Kidney (tissue), 14 donors: ENCODE data around the gene TRAPPC13. TPM values are rescaled to one million over a fixed set of nuclear protein-coding genes. Genes with fewer than 3 reads are reported as not detected.

Source experiments
- DNase-seq, 5 donors: peaks; one replicate each; pipeline ENCODE4 v3.0.0-alpha.2; 2013 to 2020
- FAIRE-seq: peaks from 2 replicates; lab custom pipeline; 2012; peaks lifted over from hg19 to GRCh38; lab: Jason Lieb, UNC
- H3K27ac ChIP-seq, 2 donors: one replicate each; pipeline ENCODE4 v1.7.0; 2013; ENCODE audit warnings: low read depth in 2 of 2, low read length in 2 of 2, inconsistent platforms in 1 of 2
- H3K27me3 ChIP-seq: one replicate; pipeline ENCODE4 v1.7.1; 2013; ENCODE audit warnings: low read length, inconsistent platforms; ENCODE audit not compliant: control insufficient read depth, insufficient read depth
- H3K36me3 ChIP-seq, 3 donors: one replicate each; pipeline versions ENCODE4 v1.7.0 to v1.7.1; 2013; ENCODE audit warnings: low read length in 3 of 3, control low read depth in 1 of 3, inconsistent platforms in 1 of 3; ENCODE audit not compliant: insufficient read depth in 3 of 3, control insufficient read depth in 2 of 3
- H3K4me1 ChIP-seq, 3 donors: one replicate each; pipeline versions ENCODE4 v1.7.0 to v1.7.1; 2013; ENCODE audit warnings: low read length in 3 of 3, inconsistent platforms in 1 of 3, low read depth in 1 of 3; ENCODE audit not compliant: control insufficient read depth in 2 of 3, insufficient read depth in 2 of 3
- H3K4me3 ChIP-seq, 3 donors: one replicate each; pipeline versions ENCODE4 v1.7.0 to v1.8.1; 2013; ENCODE audit warnings: low read length in 3 of 3, control low read depth in 1 of 3, inconsistent platforms in 1 of 3
- H3K9ac ChIP-seq, 3 donors: one replicate each; pipeline versions ENCODE4 v1.7.0 to v1.7.1; 2013; ENCODE audit warnings: low read length in 3 of 3, control low read depth in 1 of 3, inconsistent platforms in 1 of 3
- H3K9me3 ChIP-seq, 3 donors: one replicate each; pipeline versions ENCODE4 v1.7.0 to v1.7.1; 2013; ENCODE audit warnings: low read length in 3 of 3, control low read depth in 1 of 3, inconsistent platforms in 1 of 3; ENCODE audit not compliant: control insufficient read depth in 2 of 3, insufficient read depth in 1 of 3
- intact Hi-C: fragments of 100-400 bp; cut with DNase I; formaldehyde crosslinking; loops from one replicate; pipeline ENCODE4 v1.11.1; 2022
- polyA plus RNA-seq: library from polyadenylated mRNA; stranded (reverse); fragments of 350-450 nt; fragmentation: Illumina TruSeq; extraction: RNeasy Lipid Tissue Mini Kit (QIAGEN cat#74804); gene quantifications from one replicate; pipeline ENCODE4 v1.2.3, GENCODE V29; 2014; ENCODE audit warnings: low read depth, low replicate concordance; ENCODE audit not compliant: insufficient read depth
- total RNA-seq: library from RNA; stranded (reverse); fragmentation: NEBNext Ultra II Directional; extraction: Animal tissue kit (Norgen Biotek cat#: 25700); gene quantifications from one replicate; pipeline ENCODE4 v1.2.1, GENCODE V29; 2021
- TF ChIP-seq, protein P1 (sequence below): IDR thresholded peaks from 3 replicates; pipeline ENCODE4 v1.5.1; 2012; ENCODE audit warnings: mild to moderate bottlenecking, moderate library complexity, borderline replicate concordance; ENCODE audit not compliant: insufficient read depth; ENCODE audit errors: extremely low read depth
- donor health status: control.
- donor health status: control.
- donor health status: control.
- donor health status: control.
- donor health status: control.
- donor health status: DM: yes; HTN: yes; CAD: no.
- donor health status: Normal renal cell carcinoma (clear cell type).

Gene TRAPPC13
- total and polyA plus RNA-seq, 2 donors from 2014 or later: 22.0 to 24.3 TPM

DNA sequence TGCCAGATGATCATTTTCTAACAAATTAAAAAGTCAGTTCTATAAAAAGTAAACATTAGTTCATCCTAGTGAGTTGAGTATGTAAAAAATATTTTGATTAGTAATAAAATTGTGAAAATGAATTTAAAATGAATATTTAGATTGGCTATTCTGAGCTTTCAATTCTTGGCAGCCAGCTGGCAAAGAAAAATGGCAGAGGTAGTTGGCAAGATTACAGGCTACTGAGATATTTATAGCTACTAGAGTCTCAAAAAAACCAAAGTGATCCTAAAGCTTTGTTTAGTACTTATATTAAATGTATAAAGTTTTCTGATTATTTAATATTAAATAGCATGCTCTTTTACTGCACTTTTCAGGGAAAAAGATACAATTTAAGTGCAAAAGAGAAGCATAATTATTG is 72.1 kb downstream of the TRAPPC13 start:
- intact Hi-C loops: no loop called here
- DNase-seq (no peak), FAIRE-seq (no peak)
- H3K9me3 ChIP-seq: no peaks in the 10 kb centered on the region
- H3K9ac ChIP-seq: no peak overlapping the region
- TF ChIP-seq, protein P1, sequence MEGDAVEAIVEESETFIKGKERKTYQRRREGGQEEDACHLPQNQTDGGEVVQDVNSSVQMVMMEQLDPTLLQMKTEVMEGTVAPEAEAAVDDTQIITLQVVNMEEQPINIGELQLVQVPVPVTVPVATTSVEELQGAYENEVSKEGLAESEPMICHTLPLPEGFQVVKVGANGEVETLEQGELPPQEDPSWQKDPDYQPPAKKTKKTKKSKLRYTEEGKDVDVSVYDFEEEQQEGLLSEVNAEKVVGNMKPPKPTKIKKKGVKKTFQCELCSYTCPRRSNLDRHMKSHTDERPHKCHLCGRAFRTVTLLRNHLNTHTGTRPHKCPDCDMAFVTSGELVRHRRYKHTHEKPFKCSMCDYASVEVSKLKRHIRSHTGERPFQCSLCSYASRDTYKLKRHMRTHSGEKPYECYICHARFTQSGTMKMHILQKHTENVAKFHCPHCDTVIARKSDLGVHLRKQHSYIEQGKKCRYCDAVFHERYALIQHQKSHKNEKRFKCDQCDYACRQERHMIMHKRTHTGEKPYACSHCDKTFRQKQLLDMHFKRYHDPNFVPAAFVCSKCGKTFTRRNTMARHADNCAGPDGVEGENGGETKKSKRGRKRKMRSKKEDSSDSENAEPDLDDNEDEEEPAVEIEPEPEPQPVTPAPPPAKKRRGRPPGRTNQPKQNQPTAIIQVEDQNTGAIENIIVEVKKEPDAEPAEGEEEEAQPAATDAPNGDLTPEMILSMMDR: no peak
- H3K4me3 ChIP-seq: no peak overlapping the region
- H3K27me3 ChIP-seq: no peaks in the 10 kb centered on the region
- no peak overlapping the region for H3K27ac ChIP-seq
- H3K4me1 ChIP-seq: peaks cover 0 to 2% (median 0%) of the 10 kb centered on the region in 3 donors
- H3K36me3 ChIP-seq: no peaks in the 10 kb centered on the region

DNA sequence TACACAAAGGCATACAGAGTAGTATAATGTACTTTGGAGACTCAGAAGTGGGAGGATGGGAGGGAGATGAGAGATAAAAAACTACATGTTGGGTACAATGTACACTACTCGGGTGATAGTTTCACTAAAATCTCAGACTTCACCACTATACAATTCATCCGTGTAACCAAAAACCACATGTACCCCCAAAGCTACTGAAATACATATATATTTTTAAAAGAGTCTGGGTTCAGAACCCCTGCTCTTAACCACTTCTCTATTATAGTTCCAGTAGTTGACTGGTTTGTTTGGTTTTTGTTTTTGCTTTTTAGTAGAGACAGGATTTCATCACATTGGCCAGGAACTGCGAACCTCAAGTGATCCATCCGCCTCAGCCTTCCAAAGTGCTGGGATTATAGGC is 74.5 kb downstream of the TRAPPC13 start:
- no peak for FAIRE-seq
- TF ChIP-seq, protein P1: no peak

DNA sequence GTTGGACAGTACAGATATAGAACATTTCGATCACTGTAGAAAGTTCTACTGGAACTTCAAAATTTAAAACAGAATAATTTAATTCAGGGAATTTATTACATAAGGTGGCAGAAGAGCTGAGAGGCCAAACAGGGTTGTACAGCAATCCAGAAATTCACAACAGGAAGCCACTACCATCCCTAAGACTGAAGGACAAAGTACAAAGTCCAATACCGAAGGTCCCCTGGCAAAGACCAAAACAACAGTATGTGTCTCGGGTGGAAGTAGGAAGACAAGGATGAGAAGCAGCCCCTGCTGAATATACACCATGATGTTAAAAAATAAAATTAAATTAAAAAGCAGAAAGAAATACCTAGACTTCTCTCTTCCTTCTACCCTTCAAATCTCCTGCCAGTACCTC is 77.2 kb downstream of the TRAPPC13 start:
- Histone ChIP-seq H3K36me3 (no peaks in the 10 kb centered on the region), H3K27me3 (no peaks in the 10 kb centered on the region), H3K9ac (no peak overlapping the region), H3K27ac (no peak overlapping the region), H3K4me3 (no peak overlapping the region), H3K9me3 (no peaks in the 10 kb centered on the region), H3K4me1 (no peaks in the 10 kb centered on the region)
- TF ChIP-seq, protein P1: no peak
- FAIRE-seq (no peak), DNase-seq (no peak)
- intact Hi-C loops: no loop called here

More for the DNA sequence above, 74.5 kb downstream of the TRAPPC13 start:
- peaks cover 0 to 2% (median 0%) of the 10 kb centered on the region in 3 donors for H3K4me1 ChIP-seq
- no peaks in the 10 kb centered on the region for H3K9me3 ChIP-seq
- no peak overlapping the region for H3K9ac ChIP-seq
- no peak overlapping the region for H3K27ac ChIP-seq
- no peaks in the 10 kb centered on the region for H3K27me3 ChIP-seq
- no peaks in the 10 kb centered on the region for H3K36me3 ChIP-seq
- intact Hi-C loops: no loop called here
- no peak for DNase-seq
- H3K4me3 ChIP-seq: no peak overlapping the region
